Activated naive CD4-positive, alpha-beta T cell treated with anti-CD3 and anti-CD28 coated beads, Interleukin-2, amount 50 U/mL, for 72 hours (primary cell): ENCODE measurements around the gene SCPEP1. TPM values are rescaled to one million over a fixed set of nuclear protein-coding genes. Genes with fewer than 3 reads are reported as not detected.
"Not testable (repeated sequence)": the region's sequence is repeated elsewhere in the genome, so short reads cannot be mapped to it uniquely, and the experiment has no call there.

Source experiments
- ATAC-seq, 2 donors: fragments of 150-1000 bp; cut with Tn5 transposase; 2 replicates each; pipeline ENCODE4 v1.10.0; 2021; ENCODE audit warnings: mild to moderate bottlenecking in 2 of 2, moderate library complexity in 2 of 2
- DNase-seq, 2 donors: peaks; one replicate each; pipeline ENCODE4 v3.0.0; 2021 to 2022; ENCODE audit warnings: low spot score in 2 of 2
- H3K27ac Mint-ChIP-seq, 2 donors: one replicate each; pipeline ENCODE4 v1.8.0; 2022; ENCODE audit warnings: mild to moderate bottlenecking in 2 of 2, mixed read lengths in 2 of 2
- H3K36me3 Mint-ChIP-seq, 2 donors: one replicate each; pipeline ENCODE4 v1.8.0; 2022; ENCODE audit warnings: mixed read lengths in 2 of 2
- H3K9me3 Mint-ChIP-seq, 2 donors: one replicate each; pipeline ENCODE4 v1.8.0; 2022; ENCODE audit warnings: mixed read lengths in 2 of 2
- total RNA-seq, 2 donors: library from RNA; stranded (reverse); gene quantifications; one replicate each; pipeline ENCODE4 v1.2.3, GENCODE V29; 2022

Gene SCPEP1, protein sequence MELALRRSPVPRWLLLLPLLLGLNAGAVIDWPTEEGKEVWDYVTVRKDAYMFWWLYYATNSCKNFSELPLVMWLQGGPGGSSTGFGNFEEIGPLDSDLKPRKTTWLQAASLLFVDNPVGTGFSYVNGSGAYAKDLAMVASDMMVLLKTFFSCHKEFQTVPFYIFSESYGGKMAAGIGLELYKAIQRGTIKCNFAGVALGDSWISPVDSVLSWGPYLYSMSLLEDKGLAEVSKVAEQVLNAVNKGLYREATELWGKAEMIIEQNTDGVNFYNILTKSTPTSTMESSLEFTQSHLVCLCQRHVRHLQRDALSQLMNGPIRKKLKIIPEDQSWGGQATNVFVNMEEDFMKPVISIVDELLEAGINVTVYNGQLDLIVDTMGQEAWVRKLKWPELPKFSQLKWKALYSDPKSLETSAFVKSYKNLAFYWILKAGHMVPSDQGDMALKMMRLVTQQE
- total RNA-seq = 10 to 100 TPM; 17.6 to 33.2 TPM

DNA sequence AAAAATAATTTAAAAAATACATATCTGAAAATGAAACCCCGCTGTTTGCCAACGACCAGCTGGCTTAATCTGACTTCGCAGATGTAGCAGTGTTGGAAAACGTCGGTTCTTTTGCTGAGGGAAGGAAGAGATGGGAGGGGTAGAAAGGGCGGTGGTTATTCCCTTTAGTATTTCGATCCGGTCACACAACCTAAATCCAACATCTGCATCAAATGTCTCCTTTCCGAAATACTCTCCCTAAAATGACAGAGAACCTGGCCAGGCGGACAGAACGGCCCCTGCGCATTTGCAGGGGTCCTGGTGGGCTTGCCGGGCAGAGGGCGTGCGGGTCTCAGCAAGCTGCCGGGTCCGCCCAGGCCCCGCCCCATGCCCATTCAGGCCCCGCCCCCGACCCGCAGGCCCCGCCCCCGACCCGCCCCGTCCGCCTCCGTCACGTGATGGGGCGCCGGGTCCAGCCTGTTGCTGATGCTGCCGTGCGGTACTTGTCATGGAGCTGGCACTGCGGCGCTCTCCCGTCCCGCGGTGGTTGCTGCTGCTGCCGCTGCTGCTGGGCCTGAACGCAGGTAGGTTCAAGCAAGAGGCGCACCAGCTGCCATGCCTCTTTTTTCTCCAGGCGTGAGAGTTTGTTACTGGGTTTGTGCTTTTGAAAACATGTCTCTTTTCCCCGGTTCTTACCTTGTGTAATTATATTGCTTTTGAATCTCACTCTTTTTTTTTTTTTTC lies at the start of gene SCPEP1:
Gene SCPEP1, plus strand, starts transcription at position 459 of the 723 bp plus-strand sequence. Its CDS starts 29 bp downstream, at position 488.
- DNase-seq = peak; percentile 79 to 86
- ATAC-seq = peak; percentile 96 to 98
- Mint-ChIP-seq H3K27ac (peak within 1 kb of the TSS; percentile 76 to 93), H3K9me3 (no peaks in the 10 kb centered on the region), H3K36me3 (no peaks in the 10 kb centered on the region)

DNA sequence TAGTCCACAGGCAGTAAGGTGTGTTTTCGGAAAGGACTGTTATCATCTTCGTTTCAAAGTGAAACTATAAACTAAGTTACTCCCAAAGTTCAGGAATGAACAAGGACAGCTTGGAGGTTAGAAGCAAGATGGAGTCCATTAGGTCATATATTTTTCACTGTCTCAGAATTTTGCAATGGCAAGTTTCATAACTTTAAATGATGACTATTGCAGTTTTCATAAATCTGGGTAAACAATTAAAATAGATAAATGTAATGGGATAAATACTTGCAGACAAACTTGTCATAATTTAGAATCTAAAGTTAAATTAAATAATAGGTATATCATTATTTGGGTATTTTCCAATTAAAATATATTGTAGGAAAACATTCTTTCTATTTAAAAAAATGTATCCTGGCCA lies 49.3 kb upstream of the SCPEP1 start:
- DNase-seq (no peak), ATAC-seq (no peak)
- Mint-ChIP-seq H3K36me3 (peaks cover 4 to 38% of the 10 kb centered on the region in 2 donors), H3K27ac (no peak overlapping the region), H3K9me3 (peaks cover 0 to 7% of the 10 kb centered on the region in 2 donors)

DNA sequence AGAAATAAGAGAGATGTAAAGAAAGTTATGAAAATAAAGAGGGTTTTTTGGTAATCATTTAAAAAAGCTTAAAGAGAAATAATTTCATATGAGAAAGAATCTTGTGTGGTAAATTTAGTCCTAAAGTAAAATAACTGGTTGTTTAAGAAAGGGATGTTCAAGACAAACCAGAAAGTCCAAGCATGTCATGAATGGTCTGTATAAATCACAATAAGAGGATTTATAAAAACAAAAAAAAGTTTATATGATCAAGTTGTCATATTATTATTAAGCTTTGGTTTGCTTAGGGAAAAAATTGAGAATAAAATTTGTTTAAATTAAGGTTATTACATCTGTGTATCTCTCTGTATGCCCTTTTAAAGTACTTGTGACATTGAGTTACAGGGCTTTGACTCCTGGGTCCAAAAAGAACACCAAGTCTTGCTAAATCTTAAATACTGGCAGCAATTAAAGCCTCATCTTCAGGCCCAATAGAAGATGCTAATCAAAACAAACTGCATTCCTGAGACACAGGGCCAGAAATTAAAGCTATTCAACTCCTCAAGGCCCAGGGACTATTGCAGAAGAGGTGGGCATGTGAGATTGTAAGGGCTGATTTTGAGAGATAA lies 48.5 kb upstream of the SCPEP1 start:
- ATAC-seq (no peak), DNase-seq (no peak)
- Mint-ChIP-seq H3K36me3 (peaks cover 9 to 38% of the 10 kb centered on the region in 2 donors), H3K27ac (no peak overlapping the region), H3K9me3 (peaks cover 0 to 7% of the 10 kb centered on the region in 2 donors)

DNA sequence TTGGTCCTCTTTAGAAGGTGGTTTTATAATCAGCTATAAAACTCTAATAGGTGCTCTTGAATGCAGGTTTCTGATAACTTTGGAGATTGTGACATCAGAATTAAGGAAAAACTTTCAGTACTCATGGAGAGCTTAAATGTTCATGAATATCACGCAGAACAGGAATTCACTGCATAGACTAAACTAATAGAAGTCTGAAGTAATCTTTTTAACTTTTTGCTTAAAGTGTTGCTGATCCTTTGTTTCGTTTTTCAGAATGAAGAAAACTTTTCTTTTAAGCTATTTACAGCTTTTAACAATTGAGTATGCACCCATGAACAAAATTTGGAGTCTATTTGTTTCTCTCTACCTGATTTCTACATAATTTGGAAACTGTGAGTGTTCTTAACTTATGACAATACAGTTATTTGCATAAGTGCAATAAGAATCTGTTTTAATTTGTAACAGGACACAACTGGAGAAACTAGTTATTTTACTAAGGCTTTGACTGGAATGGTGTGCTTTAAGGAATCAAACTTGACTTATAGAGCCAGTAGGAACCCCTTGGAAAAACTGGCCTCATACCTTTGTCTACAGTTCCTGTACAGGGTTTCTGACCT lies 47.1 kb upstream of the SCPEP1 start:
- peaks cover 9 to 38% of the 10 kb centered on the region in 2 donors for H3K36me3 Mint-ChIP-seq
- DNase-seq (no peak), ATAC-seq (no peak)
- no peak overlapping the region for H3K27ac Mint-ChIP-seq
- H3K9me3 Mint-ChIP-seq = peaks cover 0 to 7% of the 10 kb centered on the region in 2 donors

DNA sequence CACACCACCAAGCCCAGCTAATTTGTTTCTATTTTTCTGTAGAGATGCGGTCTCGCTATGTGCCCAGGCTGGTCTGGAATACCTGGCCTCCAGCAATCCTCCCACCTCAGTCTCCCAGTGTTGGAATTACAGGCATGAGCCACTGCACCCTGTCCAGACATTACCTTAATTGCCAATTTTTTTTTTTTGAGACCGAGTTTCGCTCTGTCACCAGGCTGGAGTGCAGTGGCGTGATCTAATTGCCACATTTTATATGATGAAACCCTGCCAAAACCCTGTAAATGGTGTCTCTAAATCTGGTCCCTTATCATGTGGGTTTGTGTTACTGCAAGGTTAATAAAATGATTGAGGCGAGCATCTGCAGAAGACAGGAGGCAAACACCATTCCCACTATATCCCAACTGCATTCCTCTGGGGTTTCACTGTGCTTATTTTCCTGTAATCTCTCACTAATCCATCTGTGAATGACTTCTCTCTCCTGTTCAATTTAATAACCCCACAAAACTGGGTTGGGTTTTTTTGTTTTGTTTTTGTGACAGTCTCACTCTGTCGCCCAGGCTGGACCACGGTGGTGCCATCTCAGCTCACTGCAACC lies 44.7 kb upstream of the SCPEP1 start:
- peaks cover 16 to 55% of the 10 kb centered on the region in 2 donors for H3K36me3 Mint-ChIP-seq
- peak overlapping the region in 1 of 2 donors; percentile 85 for H3K27ac Mint-ChIP-seq
- no peak for DNase-seq
- peaks cover 0 to 7% of the 10 kb centered on the region in 2 donors for H3K9me3 Mint-ChIP-seq
- ATAC-seq = no peak

DNA sequence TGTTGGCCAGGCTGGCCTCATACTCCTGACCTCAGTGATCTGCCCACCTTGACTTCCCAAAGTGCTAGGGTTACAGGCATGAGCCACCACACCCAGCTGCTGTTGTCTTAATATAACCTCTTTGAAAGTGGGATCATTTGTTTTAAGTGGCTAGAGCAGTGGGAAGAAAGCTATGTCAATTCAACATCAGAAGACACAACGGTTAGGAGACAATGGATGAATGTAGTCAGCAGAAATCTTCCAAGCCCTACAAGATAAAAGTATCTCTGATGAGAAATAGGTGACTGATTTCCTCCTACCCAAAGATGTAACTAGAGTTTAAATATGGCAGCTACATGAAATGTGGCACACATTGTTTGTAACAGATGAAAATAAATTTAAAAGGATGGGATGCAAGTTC lies 44.1 kb upstream of the SCPEP1 start:
- peak; percentile 24 to 53 for ATAC-seq
- H3K36me3 Mint-ChIP-seq = peaks cover 16 to 62% of the 10 kb centered on the region in 2 donors
- no peak for DNase-seq
- peak overlapping the region in 1 of 2 donors; percentile 85 for H3K27ac Mint-ChIP-seq
- H3K9me3 Mint-ChIP-seq = peaks cover 0 to 7% of the 10 kb centered on the region in 2 donors

DNA sequence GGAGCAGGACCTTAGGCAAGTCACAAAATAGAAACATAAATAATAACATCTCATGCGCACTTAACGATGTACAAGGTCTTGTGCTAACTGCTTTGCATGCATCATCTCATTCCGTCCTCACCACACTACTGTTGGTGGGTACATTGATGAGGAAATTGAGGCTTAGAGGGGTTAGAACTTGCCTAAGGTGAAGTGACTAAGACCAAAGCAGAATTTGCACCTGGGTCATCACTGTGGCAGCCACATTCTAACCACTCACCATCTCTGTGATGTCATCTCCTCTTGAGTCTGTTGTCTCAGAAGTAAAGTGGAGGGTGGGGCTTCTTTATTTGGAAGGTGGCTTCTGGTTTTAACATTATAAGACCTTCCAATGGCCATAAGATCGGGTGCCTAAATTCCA lies 43.7 kb upstream of the SCPEP1 start:
- H3K27ac Mint-ChIP-seq = peak overlapping the region in 1 of 2 donors; percentile 85
- peak; percentile 82 to 93 for ATAC-seq
- peaks cover 16 to 60% of the 10 kb centered on the region in 2 donors for H3K36me3 Mint-ChIP-seq
- no peak for DNase-seq
- H3K9me3 Mint-ChIP-seq = peaks cover 0 to 5% of the 10 kb centered on the region in 2 donors

DNA sequence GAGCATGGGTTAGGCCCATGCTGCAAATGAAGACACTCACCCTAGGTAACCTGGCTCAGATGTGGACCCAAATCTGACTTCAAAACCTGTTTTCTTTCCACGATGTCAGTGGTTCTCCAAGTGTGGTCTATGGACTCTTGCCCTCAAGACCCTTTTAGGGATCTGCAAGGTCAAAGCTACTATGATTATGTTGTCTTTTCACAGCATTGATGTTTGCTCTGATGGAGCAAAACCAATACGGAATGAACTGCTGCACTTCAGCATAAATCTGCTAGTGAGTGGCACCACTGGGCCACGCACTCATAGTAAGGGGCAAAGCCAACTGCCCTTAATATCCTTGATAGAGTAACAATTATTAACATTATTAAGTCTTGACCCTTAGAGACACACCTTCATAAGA lies 42.5 kb upstream of the SCPEP1 start:
- peaks cover 16 to 49% of the 10 kb centered on the region in 2 donors for H3K36me3 Mint-ChIP-seq
- H3K27ac Mint-ChIP-seq = no peak overlapping the region
- ATAC-seq (no peak), DNase-seq (no peak)
- H3K9me3 Mint-ChIP-seq = no peaks in the 10 kb centered on the region

DNA sequence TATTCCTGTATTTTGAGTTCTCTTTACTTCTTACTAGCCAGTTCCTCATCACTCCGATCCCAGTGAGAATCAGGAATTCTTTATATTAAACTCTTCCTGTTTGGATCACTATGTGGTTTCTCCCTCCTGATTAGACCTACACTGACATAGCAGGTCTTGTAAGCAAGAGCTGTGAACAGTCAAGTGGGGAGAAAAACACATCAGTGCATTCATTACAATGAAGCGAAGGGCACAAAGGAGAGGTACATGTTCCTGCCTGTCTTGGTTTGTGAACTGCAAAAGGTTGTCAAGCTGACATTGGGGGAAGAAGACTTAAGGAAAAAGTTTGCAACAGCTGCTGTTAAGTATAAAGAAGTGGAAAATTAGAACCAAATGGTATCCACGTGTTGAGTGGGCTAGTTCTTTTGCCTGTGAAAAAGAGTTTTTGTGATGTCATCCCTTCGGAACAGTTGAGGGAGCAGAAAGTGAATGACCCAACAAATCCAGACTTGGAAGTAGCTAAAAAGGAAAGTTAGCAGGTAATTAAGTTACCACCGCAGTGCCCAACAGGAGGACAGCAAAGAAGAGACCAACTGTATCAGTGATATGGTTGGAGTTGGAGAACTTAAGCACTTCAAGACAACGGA lies 41.1 kb upstream of the SCPEP1 start:
- H3K27ac Mint-ChIP-seq = peak overlapping the region in 1 of 2 donors; percentile 45
- H3K36me3 Mint-ChIP-seq = peaks cover 16 to 38% of the 10 kb centered on the region in 2 donors

DNA sequence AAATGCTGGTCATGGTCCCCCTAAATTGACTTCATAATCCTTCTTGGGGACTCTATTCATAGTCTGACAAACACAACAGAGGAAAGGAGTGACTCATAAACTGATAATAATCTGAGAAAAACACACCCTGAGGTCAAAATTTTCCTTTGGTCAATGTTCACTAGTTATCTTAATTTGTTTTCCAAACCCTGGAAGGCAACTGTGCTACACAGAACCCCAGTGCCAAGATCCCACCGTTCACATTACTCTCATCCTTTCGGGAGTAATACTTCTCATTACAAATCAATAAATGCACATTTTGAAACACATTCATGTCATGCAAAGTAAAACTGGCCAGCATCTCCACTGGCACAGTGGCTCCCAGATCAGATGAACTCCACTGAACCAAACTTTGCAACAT lies 40.2 kb upstream of the SCPEP1 start:
- Mint-ChIP-seq H3K9me3 (no peaks in the 10 kb centered on the region), H3K36me3 (peaks cover 16 to 30% of the 10 kb centered on the region in 2 donors), H3K27ac (peak overlapping the region; percentile 66 to 72)
- peak in 1 of 2 donors; percentile 10 for ATAC-seq
- DNase-seq = no peak

More for the DNA sequence above, 41.1 kb upstream of the SCPEP1 start:
- ATAC-seq (no peak), DNase-seq (no peak)
- H3K9me3 Mint-ChIP-seq = no peaks in the 10 kb centered on the region

DNA sequence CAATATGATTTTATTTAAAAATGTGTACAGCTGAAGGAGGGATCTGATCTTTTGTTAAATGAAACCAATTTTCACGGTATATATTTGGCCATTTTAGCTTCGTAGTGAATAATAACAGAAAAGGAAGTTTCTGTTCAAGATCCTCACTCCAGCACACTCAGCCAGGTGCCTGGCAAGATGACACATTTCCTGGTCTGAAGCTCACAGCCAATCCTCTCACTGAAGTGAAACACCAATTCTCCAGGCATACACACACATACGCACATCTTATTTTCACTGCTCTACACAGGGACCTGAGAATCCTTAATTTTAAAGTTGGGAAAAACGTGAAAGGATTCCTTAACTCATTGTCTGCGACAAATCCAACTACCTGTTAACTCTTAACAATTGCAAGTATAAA lies 39.7 kb upstream of the SCPEP1 start:
- Mint-ChIP-seq H3K36me3 (peaks cover 16 to 25% of the 10 kb centered on the region in 2 donors), H3K27ac (peak overlapping the region; percentile 66 to 72)
- not testable (repeated sequence) for DNase-seq, H3K9me3 Mint-ChIP-seq, ATAC-seq

DNA sequence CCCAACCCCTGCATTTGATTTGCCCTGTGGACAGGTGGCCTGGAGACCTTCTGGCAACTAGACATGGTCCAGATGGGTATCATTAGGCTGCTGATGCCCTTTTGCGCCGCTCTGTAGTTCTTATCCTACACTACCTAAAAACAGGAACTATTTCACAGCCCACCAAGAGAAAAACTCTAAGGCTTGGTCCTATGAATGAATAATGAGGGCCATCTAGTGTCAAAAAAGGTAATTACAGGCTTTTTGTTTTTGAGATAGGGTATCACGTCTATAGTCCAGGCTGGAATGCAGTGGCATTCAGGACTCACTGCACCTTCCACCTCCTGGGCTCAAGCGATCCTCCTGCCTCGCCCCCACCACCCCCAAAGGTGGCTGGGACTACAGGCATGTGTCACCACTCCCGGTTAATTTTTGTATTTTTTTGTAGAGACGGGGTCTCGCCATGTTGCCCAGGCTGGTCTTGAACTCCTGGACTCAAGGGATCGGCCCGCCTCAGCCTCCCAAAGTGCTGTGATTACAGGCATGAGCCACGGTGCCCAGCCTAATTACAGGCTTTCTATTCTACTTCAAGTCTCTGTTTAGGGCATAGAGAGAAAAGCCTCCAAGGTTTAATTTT lies 38.0 kb upstream of the SCPEP1 start:
- ATAC-seq (peak; percentile 54 to 55), DNase-seq (no peak)
- H3K27ac Mint-ChIP-seq = peak overlapping the region in 1 of 2 donors; percentile 44
- H3K36me3 Mint-ChIP-seq = peaks cover 8 to 24% of the 10 kb centered on the region in 2 donors
- H3K9me3 Mint-ChIP-seq = no peaks in the 10 kb centered on the region

DNA sequence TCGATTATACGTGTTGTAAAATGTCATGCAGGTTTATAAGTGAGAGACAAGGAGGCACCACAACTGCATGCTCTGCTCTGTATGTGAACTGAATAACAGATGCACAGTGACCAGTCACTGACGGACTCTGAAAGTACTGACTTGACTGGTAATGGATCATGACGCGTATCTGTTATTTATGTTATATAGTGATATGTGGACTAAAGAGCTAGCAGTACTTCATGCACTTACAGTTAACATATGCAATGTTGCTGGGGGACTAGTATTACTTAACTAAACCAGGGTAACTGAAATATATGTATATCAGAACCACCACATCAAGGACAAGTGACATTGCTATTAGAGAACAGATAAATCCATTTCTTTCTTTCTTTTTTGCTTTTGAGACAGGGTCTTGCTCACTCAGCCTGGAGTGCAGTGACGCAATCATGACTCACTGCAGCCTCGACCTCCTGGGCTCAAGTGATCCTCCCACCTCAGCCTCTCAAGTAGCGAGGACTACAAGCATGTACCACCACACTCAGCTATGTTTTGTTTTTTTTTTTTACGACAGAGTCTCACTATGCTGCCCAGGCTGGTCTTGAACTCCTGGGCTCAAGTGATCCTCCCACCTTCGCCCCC lies 34.3 kb upstream of the SCPEP1 start:
- Mint-ChIP-seq H3K27ac (peak overlapping the region; percentile 55 to 87), H3K9me3 (no peaks in the 10 kb centered on the region), H3K36me3 (peaks cover 0 to 4% of the 10 kb centered on the region in 2 donors)
- DNase-seq (no peak), ATAC-seq (peak; percentile 78 to 86)

DNA sequence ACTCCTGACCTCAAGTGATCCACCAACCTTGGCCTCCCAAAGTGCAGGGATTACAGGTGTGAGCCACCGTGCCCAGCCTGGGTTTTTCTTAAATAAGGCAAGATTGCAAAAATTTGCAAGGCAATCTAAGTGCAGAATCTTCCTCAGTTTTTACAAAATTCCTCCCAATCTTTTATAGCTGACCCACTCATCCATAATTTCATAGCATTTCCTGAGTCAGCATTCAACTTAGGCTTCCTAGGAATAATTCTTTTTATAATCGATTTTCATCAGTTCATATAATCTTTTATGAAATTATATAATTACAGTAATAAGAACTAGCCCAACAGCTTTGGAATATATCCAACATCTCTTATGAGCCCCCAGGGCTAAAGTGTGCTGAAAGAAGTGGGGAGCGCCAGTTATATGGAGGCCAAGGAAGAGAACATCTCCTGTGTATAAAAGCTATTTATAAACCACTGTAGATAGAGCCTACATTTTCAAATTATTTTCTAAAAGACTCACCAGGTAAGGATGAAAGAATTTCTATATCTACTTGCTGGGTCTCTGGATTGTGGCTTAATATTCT lies 31.9 kb upstream of the SCPEP1 start:
- peaks cover 0 to 6% of the 10 kb centered on the region in 2 donors for H3K36me3 Mint-ChIP-seq
- no peak for DNase-seq
- no peaks in the 10 kb centered on the region for H3K9me3 Mint-ChIP-seq
- no peak for ATAC-seq
- H3K27ac Mint-ChIP-seq = no peak overlapping the region

DNA sequence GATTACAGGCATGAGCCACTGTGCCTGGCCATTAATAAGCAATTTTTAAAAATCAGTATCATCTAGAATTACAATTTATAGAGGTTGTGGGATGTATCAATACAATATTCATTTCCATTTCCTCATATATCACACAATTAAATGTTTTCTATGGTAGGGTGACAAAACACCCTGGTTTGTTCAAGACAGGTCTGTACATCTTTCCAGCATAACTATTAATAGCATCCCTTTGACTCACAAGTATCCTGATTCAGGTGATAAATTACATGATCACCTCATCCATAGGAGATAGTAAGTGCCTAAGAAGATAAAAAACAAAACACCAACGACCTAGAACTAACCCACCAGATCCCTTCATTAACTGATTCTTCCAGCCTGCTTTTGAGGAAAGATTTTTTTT lies 30.2 kb upstream of the SCPEP1 start:
- no peaks in the 10 kb centered on the region for H3K9me3 Mint-ChIP-seq
- H3K36me3 Mint-ChIP-seq = peaks cover 0 to 6% of the 10 kb centered on the region in 2 donors
- no peak overlapping the region for H3K27ac Mint-ChIP-seq
- DNase-seq = no peak
- no peak for ATAC-seq
